B cell (primary cell): Measurements from ENCODE around the gene AFDN. TPM values are rescaled to one million over a fixed set of nuclear protein-coding genes. Genes with fewer than 3 reads are reported as not detected.
"Not testable (repeated sequence)": the region's sequence is repeated elsewhere in the genome, so short reads cannot be mapped to it uniquely, and the experiment has no call there.

Experiments
- ATAC-seq: fragments of 200-7000 bp; cut with Tn5 transposase; one replicate; pipeline ENCODE4 v1.10.0; 2021; ENCODE audit warnings: low read depth, mild to moderate bottlenecking, moderate number of reproducible peaks, moderate library complexity
- CTCF ChIA-PET: fragments of 350-600 bp; sonication (Branson Sonifier 250); formaldehyde crosslinking; loops from one replicate; lab custom pipeline; 2021; ENCODE audit warnings: antibody characterized with exemption, inconsistent platforms; lab: Charles Lee
- POLR2A ChIA-PET: fragments of 350-600 bp; sonication (Branson Sonifier 250); formaldehyde crosslinking; loops from one replicate; lab custom pipeline; 2021; ENCODE audit warnings: antibody characterized with exemption; lab: Charles Lee
- DNase-seq: peaks from one replicate; pipeline ENCODE4 v3.0.0; 2013
- H2AFZ ChIP-seq: 2 replicates; pipeline ENCODE4 v1.6.1; 2012; ENCODE audit warnings: mild to moderate bottlenecking, low read depth, low read length; ENCODE audit not compliant: insufficient read depth, poor library complexity, severe bottlenecking
- H3K27ac ChIP-seq, 2 donors: 1 replicate in 1 of 2; 2 replicates in 1 of 2; pipeline ENCODE4 v1.5.1; 2012 to 2013; ENCODE audit warnings: low read length in 2 of 2, mild to moderate bottlenecking in 2 of 2, moderate library complexity in 1 of 2
- H3K27me3 ChIP-seq, 4 experiments: fragments of 200-600 bp in 1 of 4; sonication (generic) in 1 of 4; replicated peaks in 1 of 4; 1 replicate in 2 of 4; 2 replicates in 2 of 4; pipeline versions ENCODE4 v1.6.1 to v1.7.0; 2013 to 2016; ENCODE audit warnings: low read length in 3 of 4, mild to moderate bottlenecking in 2 of 4, mixed read lengths in 1 of 4, moderate library complexity in 1 of 4; ENCODE audit not compliant: insufficient read depth in 4 of 4, control insufficient read depth in 3 of 4; ENCODE audit errors: control extremely low read depth in 1 of 4
- H3K36me3 ChIP-seq, 2 experiments: replicated peaks in 1 of 2; 1 replicate in 1 of 2; 2 replicates in 1 of 2; pipeline versions ENCODE4 v1.6.1 to v1.7.1; 2013; ENCODE audit warnings: low read length in 1 of 2; ENCODE audit not compliant: insufficient read depth in 2 of 2, control insufficient read depth in 1 of 2; ENCODE audit errors: control extremely low read depth in 1 of 2, extremely low read depth in 1 of 2
- H3K4me1 ChIP-seq, 2 donors: fragments of 200-600 bp in 1 of 2; sonication (generic) in 1 of 2; 1 replicate in 1 of 2; 2 replicates in 1 of 2; pipeline versions ENCODE4 v1.5.1 to v1.6.1; 2013 to 2017; ENCODE audit warnings: low read length in 2 of 2; ENCODE audit not compliant: control insufficient read depth in 2 of 2, insufficient read depth in 2 of 2
- H3K4me2 ChIP-seq: replicated peaks from 2 replicates; pipeline ENCODE3; 2012; ENCODE audit warnings: mild to moderate bottlenecking, low read depth, low read length; ENCODE audit not compliant: poor library complexity, severe bottlenecking
- H3K4me3 ChIP-seq, 5 experiments: fragments of 200-600 bp in 1 of 5; sonication (generic) in 1 of 5; 1 replicate in 3 of 5; 2 replicates in 2 of 5; pipeline versions ENCODE4 v1.5.1 to v1.7.0; 2011 to 2016; ENCODE audit warnings: low read length in 4 of 5, mild to moderate bottlenecking in 4 of 5, low read depth in 2 of 5, control low read depth in 1 of 5, moderate library complexity in 1 of 5; ENCODE audit not compliant: insufficient read depth in 1 of 5; ENCODE audit errors: control extremely low read depth in 1 of 5, extremely low read depth in 1 of 5
- H3K79me2 ChIP-seq: fragments of 200-600 bp; sonication (generic); one replicate; pipeline ENCODE4 v1.6.0; 2016; ENCODE audit warnings: low read length; ENCODE audit not compliant: control insufficient read depth, insufficient read depth
- H3K9ac ChIP-seq: fragments of 200-600 bp; sonication (generic); 2 replicates; pipeline ENCODE4 v1.6.1; 2017; ENCODE audit warnings: mild to moderate bottlenecking, low read length, moderate library complexity
- H3K9me3 ChIP-seq, 3 donors: one replicate each; pipeline versions ENCODE4 v1.6.1 to v1.7.1; 2013; ENCODE audit warnings: low read length in 2 of 3; ENCODE audit not compliant: control insufficient read depth in 2 of 3, insufficient read depth in 1 of 3; ENCODE audit errors: control extremely low read depth in 1 of 3
- H4K20me1 ChIP-seq: 2 replicates; pipeline ENCODE4 v1.6.0; 2012; ENCODE audit warnings: mild to moderate bottlenecking, low read length; ENCODE audit not compliant: insufficient read depth, control insufficient read depth, poor library complexity, severe bottlenecking
- H3K27ac Mint-ChIP-seq: one replicate; pipeline ENCODE4 v1.8.0; 2021; ENCODE audit warnings: mixed read lengths
- H3K27me3 Mint-ChIP-seq: one replicate; pipeline ENCODE4 v1.8.0; 2021; ENCODE audit warnings: mixed read lengths
- H3K4me1 Mint-ChIP-seq: one replicate; pipeline ENCODE4 v1.8.0; 2021; ENCODE audit warnings: mixed read lengths
- H3K4me3 Mint-ChIP-seq: one replicate; pipeline ENCODE4 v1.8.0; 2021; ENCODE audit warnings: mixed read lengths
- H3K9me3 Mint-ChIP-seq: one replicate; pipeline ENCODE4 v1.8.0; 2022; ENCODE audit warnings: mixed read lengths; ENCODE audit not compliant: insufficient read depth
- EZH2 ChIP-seq: IDR thresholded peaks from 2 replicates; pipeline ENCODE4 v1.6.1; 2012; ENCODE audit warnings: borderline replicate concordance, low read depth, mild to moderate bottlenecking, moderate library complexity, low read length; ENCODE audit not compliant: insufficient read depth, poor library complexity, severe bottlenecking
- WGBS: methylation state at CpG from one replicate; pipeline ENCODE4 v1.1.5; 2013; ENCODE audit warnings: missing lambda C conversion rate; ENCODE audit not compliant: insufficient coverage; 5-methylcytosine and 5-hydroxymethylcytosine counted together
- intact Hi-C: fragments of 100-400 bp; cut with micrococcal nuclease; formaldehyde crosslinking; loops from one replicate; pipeline ENCODE4 v1.10.0; 2022
- polyA plus RNA-seq: library from polyadenylated mRNA; depleted of rRNA; stranded (reverse); fragments of >200 nt; gene quantifications from 2 replicates; pipeline ENCODE4 v1.2.3, GENCODE V29; 2012
- total RNA-seq, 2 donors: library from RNA; stranded (reverse); fragments of 120-200 nt in 1 of 2; gene quantifications; 1 replicate in 1 of 2; 2 replicates in 1 of 2; pipeline versions ENCODE4 v1.2.3 to v1.2.4, GENCODE V29; 2013 to 2022
- TF ChIP-seq, protein P1 (sequence below): fragments of 200-600 bp; IDR thresholded peaks from one replicate; pipeline ENCODE4 v1.8.0; 2022; ENCODE audit warnings: antibody characterized with exemption, mild to moderate bottlenecking

AFDN gene
- total and polyA plus RNA-seq, 2 donors (not counting 1 experiment from before 2014, with no cell fraction given) = 15.4 to 70.5 TPM

DNA sequence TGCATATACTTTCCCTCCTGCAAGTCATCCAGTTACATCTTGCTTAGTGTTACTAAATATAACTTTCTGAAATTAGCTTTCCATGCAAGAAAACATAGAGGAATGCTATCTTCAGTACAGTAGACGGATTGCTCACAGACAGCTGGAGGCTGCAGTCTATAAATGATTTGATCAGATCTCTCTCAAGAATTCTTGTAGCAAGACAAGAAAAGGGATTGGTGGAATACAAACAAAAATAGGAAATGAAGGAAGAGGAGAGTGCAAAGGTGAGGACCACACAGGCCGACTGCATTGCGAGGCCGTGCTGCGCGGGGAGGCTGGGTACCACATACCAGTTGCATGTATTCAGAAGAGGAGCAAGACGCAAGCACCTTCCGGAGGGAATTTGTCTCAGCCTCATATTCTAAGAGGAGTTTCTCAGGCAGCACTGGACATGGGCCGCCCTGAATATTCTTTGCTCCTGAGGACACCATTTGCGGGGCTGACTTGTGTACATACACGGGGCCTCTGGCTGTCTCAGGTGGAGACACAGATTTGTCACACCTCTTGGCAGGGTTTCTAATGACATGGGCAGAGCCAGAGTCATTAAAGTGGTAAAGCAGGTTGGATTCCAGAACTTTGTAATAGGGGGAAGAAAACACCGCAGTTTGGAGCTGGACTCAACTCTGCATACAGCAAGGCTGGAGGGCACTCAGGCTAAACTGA is 148.1 kb downstream of the AFDN start:
- Mint-ChIP-seq H3K4me1 (no peaks in the 10 kb centered on the region), H3K4me3 (no peak overlapping the region), H3K9me3 (no peaks in the 10 kb centered on the region), H3K27me3 (no peaks in the 10 kb centered on the region), H3K27ac (no peak overlapping the region)
- ATAC-seq (no peak), DNase-seq (no peak)
- Histone ChIP-seq H3K4me3 (no peak overlapping the region), H3K79me2 (no peaks in the 10 kb centered on the region), H3K9ac (no peak overlapping the region), H3K4me1 (no peaks in the 10 kb centered on the region), H4K20me1 (no peaks in the 10 kb centered on the region), H3K9me3 (peaks cover 0 to 3% (median 0%) of the 10 kb centered on the region in 3 donors), H3K27me3 (no peaks in the 10 kb centered on the region), H3K27ac (no peak overlapping the region), H2AFZ (no peak overlapping the region), H3K4me2 (no peak overlapping the region), H3K36me3 (no peaks in the 10 kb centered on the region)
- POLR2A ChIA-PET = no interaction called here
- CTCF ChIA-PET = no interaction called here
- intact Hi-C loops = no loop called here
- WGBS = 95% methylated on average over 12 of the region's 12 CpGs
- TF ChIP-seq EZH2 = no peak
- TF ChIP-seq, protein P1, sequence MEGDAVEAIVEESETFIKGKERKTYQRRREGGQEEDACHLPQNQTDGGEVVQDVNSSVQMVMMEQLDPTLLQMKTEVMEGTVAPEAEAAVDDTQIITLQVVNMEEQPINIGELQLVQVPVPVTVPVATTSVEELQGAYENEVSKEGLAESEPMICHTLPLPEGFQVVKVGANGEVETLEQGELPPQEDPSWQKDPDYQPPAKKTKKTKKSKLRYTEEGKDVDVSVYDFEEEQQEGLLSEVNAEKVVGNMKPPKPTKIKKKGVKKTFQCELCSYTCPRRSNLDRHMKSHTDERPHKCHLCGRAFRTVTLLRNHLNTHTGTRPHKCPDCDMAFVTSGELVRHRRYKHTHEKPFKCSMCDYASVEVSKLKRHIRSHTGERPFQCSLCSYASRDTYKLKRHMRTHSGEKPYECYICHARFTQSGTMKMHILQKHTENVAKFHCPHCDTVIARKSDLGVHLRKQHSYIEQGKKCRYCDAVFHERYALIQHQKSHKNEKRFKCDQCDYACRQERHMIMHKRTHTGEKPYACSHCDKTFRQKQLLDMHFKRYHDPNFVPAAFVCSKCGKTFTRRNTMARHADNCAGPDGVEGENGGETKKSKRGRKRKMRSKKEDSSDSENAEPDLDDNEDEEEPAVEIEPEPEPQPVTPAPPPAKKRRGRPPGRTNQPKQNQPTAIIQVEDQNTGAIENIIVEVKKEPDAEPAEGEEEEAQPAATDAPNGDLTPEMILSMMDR = no peak

DNA sequence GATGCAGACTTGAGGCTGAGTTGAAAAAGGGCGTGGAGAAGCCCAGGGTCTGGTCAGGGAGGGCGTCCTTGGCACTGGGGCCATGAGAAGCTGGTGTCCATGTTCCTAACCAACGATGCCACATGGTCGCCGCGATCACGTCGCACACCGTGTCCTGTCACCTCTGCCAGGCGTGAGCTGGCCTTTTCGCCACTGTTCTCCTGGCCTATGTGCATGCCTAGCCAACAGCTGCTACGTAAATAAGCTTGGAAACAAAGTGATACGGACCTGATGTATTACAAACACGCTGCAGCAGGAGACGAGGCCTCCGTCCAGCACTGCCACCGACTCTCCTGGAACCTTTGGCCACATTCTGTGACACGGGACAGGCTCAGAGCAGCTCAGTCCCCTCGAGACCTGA is 148.7 kb downstream of the AFDN start:
- intact Hi-C loops = no loop called here
- ChIA-PET POLR2A (no interaction called here), CTCF (no interaction called here)
- Histone ChIP-seq H3K27me3 (no peaks in the 10 kb centered on the region), H4K20me1 (no peaks in the 10 kb centered on the region), H3K9ac (no peak overlapping the region), H3K9me3 (peaks cover 0 to 3% (median 0%) of the 10 kb centered on the region in 3 donors), H3K36me3 (no peaks in the 10 kb centered on the region), H2AFZ (no peak overlapping the region), H3K27ac (no peak overlapping the region), H3K4me1 (no peaks in the 10 kb centered on the region), H3K4me2 (no peak overlapping the region), H3K79me2 (no peaks in the 10 kb centered on the region), H3K4me3 (no peak overlapping the region)
- Mint-ChIP-seq H3K9me3 (no peaks in the 10 kb centered on the region), H3K27me3 (no peaks in the 10 kb centered on the region), H3K27ac (no peak overlapping the region), H3K4me1 (no peaks in the 10 kb centered on the region), H3K4me3 (no peak overlapping the region)
- ATAC-seq (no peak), DNase-seq (no peak)
- TF ChIP-seq EZH2 = no peak
- TF ChIP-seq, protein P1 = no peak
- WGBS = 95% methylated on average over 17 of the region's 19 CpGs

DNA sequence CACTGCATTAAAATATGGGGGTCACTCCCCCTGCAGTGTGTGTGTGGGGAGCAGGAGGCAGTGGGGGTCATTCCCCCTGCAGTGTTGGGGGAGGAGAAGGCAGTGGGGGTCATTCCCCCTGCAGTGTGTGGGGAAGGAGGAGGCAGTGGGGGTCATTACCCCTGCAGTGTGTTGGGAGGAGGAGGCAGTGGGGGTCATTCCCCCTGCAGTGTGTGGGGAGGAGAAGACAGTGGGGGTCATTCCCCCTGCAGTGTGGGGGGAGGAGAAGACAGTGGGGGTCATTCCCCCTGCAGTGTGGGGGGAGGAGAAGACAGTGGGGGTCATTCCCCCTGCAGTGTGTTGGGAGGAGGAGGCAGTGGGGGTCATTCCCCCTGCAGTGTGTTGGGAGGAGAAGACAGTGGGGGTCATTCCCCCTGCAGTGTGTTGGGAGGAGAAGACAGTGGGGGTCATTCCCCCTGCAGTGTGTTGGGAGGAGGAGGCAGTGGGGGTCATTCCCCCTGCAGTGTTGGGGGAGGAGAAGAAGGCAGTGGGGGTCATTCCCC is 149.5 kb downstream of the AFDN start:
- ATAC-seq, H3K4me3 Mint-ChIP-seq, H3K4me1 ChIP-seq, H3K9ac ChIP-seq, H3K4me1 Mint-ChIP-seq, intact Hi-C loops, H3K9me3 ChIP-seq, H3K9me3 Mint-ChIP-seq, H4K20me1 ChIP-seq, CTCF ChIA-PET, H3K27ac ChIP-seq, POLR2A ChIA-PET, H3K36me3 ChIP-seq, H2AFZ ChIP-seq, H3K27me3 Mint-ChIP-seq, H3K4me3 ChIP-seq, H3K79me2 ChIP-seq, H3K27ac Mint-ChIP-seq, DNase-seq, H3K4me2 ChIP-seq, H3K27me3 ChIP-seq: not testable (repeated sequence)
